Mesenchymal stem cell (in vitro differentiated cells and primary cell): ENCODE data around the gene CDK15.

Source experiments
- DNase-seq: peaks from one replicate; pipeline ENCODE4 v3.0.0-alpha.2; 2013
- H2AFZ ChIP-seq: one replicate; pipeline ENCODE4 v1.6.1; 2013; ENCODE audit warnings: low read depth, mild to moderate bottlenecking, control low read depth, inconsistent platforms, low read length, moderate library complexity
- H2AK5ac ChIP-seq: 2 replicates; pipeline ENCODE4 v1.6.1; 2013; ENCODE audit warnings: low read length, moderate library complexity, mild to moderate bottlenecking, inconsistent platforms; ENCODE audit not compliant: severe bottlenecking
- H2BK120ac ChIP-seq: one replicate; pipeline ENCODE4 v1.6.1; 2013; ENCODE audit warnings: low read depth, mild to moderate bottlenecking, inconsistent platforms, low read length, moderate library complexity
- H2BK12ac ChIP-seq, 2 experiments: one replicate each; pipeline ENCODE4 v1.6.1; 2013; ENCODE audit warnings: inconsistent platforms in 2 of 2, low read length in 2 of 2, mild to moderate bottlenecking in 2 of 2, moderate library complexity in 2 of 2, control low read depth in 1 of 2
- H2BK15ac ChIP-seq: one replicate; pipeline ENCODE4 v1.6.1; 2013; ENCODE audit warnings: mild to moderate bottlenecking, low read depth, inconsistent platforms; ENCODE audit not compliant: poor library complexity, severe bottlenecking
- H2BK5ac ChIP-seq: 2 replicates; pipeline ENCODE4 v1.6.1; 2013; ENCODE audit warnings: low read depth, mild to moderate bottlenecking, low read length, control low read depth, inconsistent platforms; ENCODE audit not compliant: poor library complexity, severe bottlenecking
- H3K14ac ChIP-seq, 2 experiments: one replicate each; pipeline ENCODE4 v1.6.1; 2013; ENCODE audit warnings: inconsistent platforms in 2 of 2, low read length in 2 of 2, control low read depth in 1 of 2, mild to moderate bottlenecking in 1 of 2, moderate library complexity in 1 of 2
- H3K18ac ChIP-seq, 2 experiments: one replicate each; pipeline ENCODE4 v1.6.1; 2013; ENCODE audit warnings: inconsistent platforms in 2 of 2, low read length in 2 of 2, control low read depth in 1 of 2, low read depth in 1 of 2, mild to moderate bottlenecking in 1 of 2
- H3K23ac ChIP-seq, 2 experiments: one replicate each; pipeline ENCODE4 v1.6.1; 2013; ENCODE audit warnings: inconsistent platforms in 2 of 2, low read length in 2 of 2, mild to moderate bottlenecking in 2 of 2, moderate library complexity in 2 of 2, control low read depth in 1 of 2
- H3K27ac ChIP-seq: 2 replicates; pipeline ENCODE4 v1.5.1; 2013; ENCODE audit warnings: mild to moderate bottlenecking, moderate library complexity, low read length, control low read depth, inconsistent platforms; ENCODE audit not compliant: poor library complexity, severe bottlenecking
- H3K27me3 ChIP-seq, 2 experiments: 2 replicates each; pipeline versions ENCODE4 v1.6.1 to v1.7.0; 2013; ENCODE audit warnings: low read length in 2 of 2, mild to moderate bottlenecking in 2 of 2, moderate library complexity in 2 of 2, control low read depth in 1 of 2, inconsistent platforms in 1 of 2; ENCODE audit not compliant: control insufficient read depth in 1 of 2, insufficient read depth in 1 of 2
- H3K36me3 ChIP-seq, 2 experiments: 2 replicates each; pipeline versions ENCODE4 v1.6.1 to v1.7.0; 2013; ENCODE audit warnings: low read length in 2 of 2, control low read depth in 1 of 2, inconsistent platforms in 1 of 2, low read depth in 1 of 2, mild to moderate bottlenecking in 1 of 2; ENCODE audit not compliant: insufficient read depth in 2 of 2, control insufficient read depth in 1 of 2
- H3K4ac ChIP-seq, 2 experiments: one replicate each; pipeline ENCODE4 v1.6.1; 2013; ENCODE audit warnings: inconsistent platforms in 2 of 2, low read length in 2 of 2, mild to moderate bottlenecking in 2 of 2, moderate library complexity in 2 of 2, control low read depth in 1 of 2, low read depth in 1 of 2
- H3K4me1 ChIP-seq: 2 replicates; pipeline ENCODE4 v1.6.1; 2013; ENCODE audit warnings: low read depth, low read length, control low read depth; ENCODE audit not compliant: control insufficient read depth, insufficient read depth
- H3K4me2 ChIP-seq: 2 replicates; pipeline ENCODE4 v1.6.1; 2013; ENCODE audit warnings: low read length, mild to moderate bottlenecking, inconsistent platforms; ENCODE audit not compliant: poor library complexity, severe bottlenecking
- H3K4me3 ChIP-seq, 2 experiments: 2 replicates each; pipeline versions ENCODE4 v1.5.1 to v1.7.0; 2013; ENCODE audit warnings: low read length in 2 of 2, mild to moderate bottlenecking in 2 of 2, control low read depth in 1 of 2, low read depth in 1 of 2; ENCODE audit not compliant: insufficient read depth in 1 of 2
- H3K79me1 ChIP-seq: replicated peaks from 2 replicates; pipeline ENCODE4 v1.6.1; 2013; ENCODE audit warnings: mild to moderate bottlenecking, control low read depth, low read length, inconsistent platforms; ENCODE audit not compliant: poor library complexity, severe bottlenecking
- H3K9ac ChIP-seq: 2 replicates; pipeline ENCODE4 v1.7.0; 2013; ENCODE audit warnings: mild to moderate bottlenecking, low read length, moderate library complexity
- H3K9me3 ChIP-seq: 2 replicates; pipeline ENCODE4 v1.7.0; 2013; ENCODE audit warnings: mild to moderate bottlenecking, low read length; ENCODE audit not compliant: control insufficient read depth
- H4K8ac ChIP-seq: one replicate; pipeline ENCODE4 v1.6.1; 2013; ENCODE audit warnings: inconsistent platforms, mild to moderate bottlenecking, low read length, moderate library complexity
- H4K91ac ChIP-seq: one replicate; pipeline ENCODE4 v1.6.1; 2013; ENCODE audit warnings: mild to moderate bottlenecking, low read length, inconsistent platforms
- WGBS: methylation state at CpG from one replicate; pipeline ENCODE4 v1.1.7; 2013; ENCODE audit warnings: mixed read lengths; 5-methylcytosine and 5-hydroxymethylcytosine counted together

The CDK15 gene

GRCh38 chr2:201891676-201892075 lies 85.3 kb downstream of the CDK15 start:
- Histone ChIP-seq H2BK12ac (no peak overlapping the region), H3K23ac (no peak overlapping the region), H3K9me3 (no peaks in the 10 kb centered on the region), H2BK120ac (no peak overlapping the region), H3K4me3 (no peak overlapping the region), H4K8ac (no peak overlapping the region), H3K36me3 (no peaks in the 10 kb centered on the region), H2BK5ac (no peak overlapping the region), H3K4me1 (peaks cover 3% of the 10 kb centered on the region), H3K79me1 (no peaks in the 10 kb centered on the region), H3K27me3 (peaks cover 0 to 6% of the 10 kb centered on the region in 2 experiments), H3K14ac (peak overlapping the region in 1 of 2 experiments; percentile 12), H2AK5ac (peak overlapping the region; percentile 47), H3K4ac (no peak overlapping the region), H4K91ac (peak overlapping the region; percentile 12), H2AFZ (no peak overlapping the region), H2BK15ac (no peak overlapping the region), H3K18ac (peak overlapping the region in 1 of 2 experiments; percentile 31), H3K9ac (no peak overlapping the region), H3K27ac (no peak overlapping the region), H3K4me2 (no peak overlapping the region)
- DNase-seq = no peak
- WGBS = 83% methylated on average over 5 of the region's 6 CpGs

- Histone ChIP-seq H3K18ac (no peak overlapping the region), H4K8ac (no peak overlapping the region), H3K79me1 (no peaks in the 10 kb centered on the region), H3K23ac (no peak overlapping the region), H3K9ac (no peak overlapping the region), H3K4ac (no peak overlapping the region), H4K91ac (no peak overlapping the region), H3K14ac (no peak overlapping the region), H3K4me1 (peaks cover 3% of the 10 kb centered on the region), H2BK15ac (no peak overlapping the region), H3K9me3 (no peaks in the 10 kb centered on the region), H2AFZ (no peak overlapping the region), H3K27me3 (peaks cover 0 to 6% of the 10 kb centered on the region in 2 experiments), H3K4me3 (no peak overlapping the region), H2BK120ac (no peak overlapping the region), H2BK12ac (no peak overlapping the region), H3K36me3 (no peaks in the 10 kb centered on the region), H3K27ac (no peak overlapping the region), H3K4me2 (no peak overlapping the region), H2AK5ac (no peak overlapping the region), H2BK5ac (no peak overlapping the region)
- 92% methylated on average over 4 of the region's 5 CpGs for WGBS
- no peak for DNase-seq
Measured at GRCh38 chr2:201892516-201892915, 86.2 kb downstream of the CDK15 start.

- H3K9ac ChIP-seq = no peak overlapping the region
- 73% methylated on average over 2 of the region's 2 CpGs for WGBS
Measured at GRCh38 chr2:201900362-201900761, 94.0 kb downstream of the CDK15 start.

GRCh38 chr2:201901786-201902185 lies 95.4 kb downstream of the CDK15 start:
- WGBS = 77% methylated on average over 7 of the region's 8 CpGs
- no peak overlapping the region for H3K14ac ChIP-seq
- no peak for DNase-seq
- no peak overlapping the region for H3K27ac ChIP-seq
- H3K27me3 ChIP-seq = peaks cover 0 to 19% of the 10 kb centered on the region in 2 experiments
- H3K18ac ChIP-seq = no peak overlapping the region
- no peak overlapping the region for H2BK15ac ChIP-seq
- H2BK12ac ChIP-seq = no peak overlapping the region
- no peak overlapping the region for H3K4me3 ChIP-seq
- H2AK5ac ChIP-seq = no peak overlapping the region
- no peak overlapping the region for H3K4ac ChIP-seq
- H3K23ac ChIP-seq = no peak overlapping the region
- peaks cover 3% of the 10 kb centered on the region for H3K4me1 ChIP-seq
- no peak overlapping the region for H2BK5ac ChIP-seq
- no peak overlapping the region for H4K91ac ChIP-seq
- H2BK120ac ChIP-seq = no peak overlapping the region
- H3K79me1 ChIP-seq = no peaks in the 10 kb centered on the region
- H3K9me3 ChIP-seq = no peaks in the 10 kb centered on the region
- no peak overlapping the region for H3K4me2 ChIP-seq
- H4K8ac ChIP-seq = no peak overlapping the region
- no peak overlapping the region for H3K9ac ChIP-seq
- H2AFZ ChIP-seq = no peak overlapping the region
- no peaks in the 10 kb centered on the region for H3K36me3 ChIP-seq

More at GRCh38 chr2:201900362-201900761, 94.0 kb downstream of the CDK15 start:
- Histone ChIP-seq H3K27ac (no peak overlapping the region), H3K4me1 (peaks cover 3% of the 10 kb centered on the region), H3K23ac (no peak overlapping the region), H2BK5ac (no peak overlapping the region), H3K79me1 (no peaks in the 10 kb centered on the region), H2BK12ac (no peak overlapping the region), H2BK120ac (no peak overlapping the region), H3K9me3 (no peaks in the 10 kb centered on the region), H3K18ac (no peak overlapping the region), H3K14ac (no peak overlapping the region), H3K4me2 (no peak overlapping the region), H4K8ac (no peak overlapping the region), H3K4me3 (no peak overlapping the region), H4K91ac (no peak overlapping the region), H3K4ac (no peak overlapping the region), H2BK15ac (no peak overlapping the region), H2AK5ac (no peak overlapping the region), H3K27me3 (peaks cover 0 to 19% of the 10 kb centered on the region in 2 experiments), H2AFZ (no peak overlapping the region), H3K36me3 (no peaks in the 10 kb centered on the region)
- no peak for DNase-seq
